ENCODE results near the gene SFTPB.
"Not testable (repeated sequence)": the region's sequence is repeated elsewhere in the genome, so short reads cannot be mapped to it uniquely, and the experiment has no call there.

SFTPB gene

GRCh38 chr2:85652056-85652455, 15.9 kb downstream of the SFTPB start:
- DNase-seq: no peak

- no peak for DNase-seq
Measured at GRCh38 chr2:85651097-85651496, 16.9 kb downstream of the SFTPB start.

- DNase-seq: no peak
Measured at GRCh38 chr2:85650456-85650855, 17.5 kb downstream of the SFTPB start.

- no peak for DNase-seq
Measured at GRCh38 chr2:85649201-85650190, 18.5 kb downstream of the SFTPB start.

- DNase-seq: no peak
Measured at GRCh38 chr2:85648619-85649018, 19.4 kb downstream of the SFTPB start.

- peak; percentile 87 for DNase-seq
Measured at GRCh38 chr2:85647823-85648526, 20.0 kb downstream of the SFTPB start.

- no peak for DNase-seq
Measured at GRCh38 chr2:85646166-85646565, 21.8 kb downstream of the SFTPB start.

- no peak for DNase-seq
Measured at GRCh38 chr2:85644909-85645308, 23.1 kb downstream of the SFTPB start.

GRCh38 chr2:85642725-85643124, 25.3 kb downstream of the SFTPB start:
- DNase-seq: no peak

GRCh38 chr2:85635636-85636035, 32.4 kb downstream of the SFTPB start:
- DNase-seq: no peak

- peak; percentile 63 for DNase-seq
Measured at GRCh38 chr2:85635011-85635410, 33.0 kb downstream of the SFTPB start.

GRCh38 chr2:85631316-85631715, 36.7 kb downstream of the SFTPB start:
- no peak for DNase-seq

- peak; percentile 73 for DNase-seq
Measured at GRCh38 chr2:85628658-85629057, 39.3 kb downstream of the SFTPB start.

- DNase-seq: no peak
Measured at GRCh38 chr2:85623991-85624390, 44.0 kb downstream of the SFTPB start.

GRCh38 chr2:85621338-85621737, 46.7 kb downstream of the SFTPB start:
- DNase-seq: no peak

GRCh38 chr2:85619617-85620016, 48.4 kb downstream of the SFTPB start:
- no peak for DNase-seq

- DNase-seq: not testable (repeated sequence)
Measured at GRCh38 chr2:85617723-85618122, 50.3 kb downstream of the SFTPB start.

GRCh38 chr2:85615413-85615728, 52.6 kb downstream of the SFTPB start:
- DNase-seq: no peak

GRCh38 chr2:85614757-85615156, 53.2 kb downstream of the SFTPB start:
- DNase-seq: not testable (repeated sequence)

GRCh38 chr2:85613717-85614515, 54.1 kb downstream of the SFTPB start:
- DNase-seq: no peak

- peak; percentile 76 for DNase-seq
Measured at GRCh38 chr2:85611705-85612587, 56.1 kb downstream of the SFTPB start, which contains the start of gene C2orf68. TSS of gene C2orf68 (minus strand) at chr2:85612066. CDS start at chr2:85611984, 82 bp downstream.

GRCh38 chr2:85611217-85611704, 56.7 kb downstream of the SFTPB start:
- no peak for DNase-seq
